ENCODE results near the gene CLMP.
"Not testable (repeated sequence)": the region's sequence is repeated elsewhere in the genome, so short reads cannot be mapped to it uniquely, and the experiment has no call there.

Gene CLMP

DNA sequence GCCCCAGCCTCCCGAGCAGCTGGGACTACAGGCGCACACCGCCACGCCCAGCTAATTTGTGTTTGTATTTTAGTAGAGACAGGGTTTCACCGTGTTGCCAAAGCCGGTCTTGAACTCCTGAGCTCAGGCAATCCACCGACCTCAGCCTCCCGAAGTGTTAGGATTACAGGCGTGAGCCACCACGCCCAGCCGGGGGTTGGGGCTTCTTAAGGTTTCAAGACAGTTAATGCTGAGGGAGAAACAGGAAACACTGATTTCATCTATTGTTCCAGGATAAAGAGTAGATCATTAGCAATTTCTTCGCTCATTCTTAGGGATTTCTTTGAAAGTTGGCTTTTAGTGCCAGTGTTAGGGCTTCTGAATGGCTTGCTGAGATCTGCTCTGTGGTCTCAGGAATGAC is 21.2 kb upstream of the CLMP start:
- DNase-seq, result no peak

DNA sequence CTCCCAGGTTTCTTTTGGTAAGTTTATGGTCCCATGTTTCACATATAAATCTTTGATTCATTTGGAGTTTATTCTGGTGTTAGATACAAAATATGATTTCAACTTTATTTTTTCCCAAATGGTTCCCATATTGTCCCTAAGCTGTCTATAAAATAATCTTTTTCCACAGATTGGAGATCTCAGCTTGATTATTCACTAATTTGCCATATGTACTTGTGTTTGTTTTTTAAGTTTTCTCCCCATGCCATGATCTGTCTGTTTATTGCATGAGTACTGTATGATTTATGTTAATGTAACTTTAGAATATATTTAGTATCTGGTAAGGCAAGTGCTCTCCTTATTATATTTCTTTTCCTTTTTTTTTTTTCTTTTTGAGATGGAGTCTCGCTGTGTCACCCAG is 19.9 kb upstream of the CLMP start:
- no peak for DNase-seq

DNA sequence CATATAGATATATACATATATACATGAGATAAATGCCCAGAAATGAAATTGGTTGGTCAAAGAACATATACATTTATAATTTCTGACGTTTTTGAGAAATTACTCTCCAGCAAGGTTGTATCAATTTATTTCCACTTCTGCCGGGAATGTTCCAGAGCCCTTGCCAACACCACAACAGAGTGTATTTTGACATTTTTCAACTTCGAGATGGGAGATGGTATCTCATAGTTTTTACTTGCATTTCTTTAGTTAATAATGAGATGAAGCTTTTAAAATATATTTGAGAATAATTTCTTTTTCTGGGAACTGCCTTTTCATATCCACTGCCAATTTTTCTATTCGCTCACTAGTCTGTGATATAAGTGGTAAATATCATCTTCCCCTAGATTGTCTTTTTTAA is 19.3 kb upstream of the CLMP start:
- no peak for DNase-seq

DNA sequence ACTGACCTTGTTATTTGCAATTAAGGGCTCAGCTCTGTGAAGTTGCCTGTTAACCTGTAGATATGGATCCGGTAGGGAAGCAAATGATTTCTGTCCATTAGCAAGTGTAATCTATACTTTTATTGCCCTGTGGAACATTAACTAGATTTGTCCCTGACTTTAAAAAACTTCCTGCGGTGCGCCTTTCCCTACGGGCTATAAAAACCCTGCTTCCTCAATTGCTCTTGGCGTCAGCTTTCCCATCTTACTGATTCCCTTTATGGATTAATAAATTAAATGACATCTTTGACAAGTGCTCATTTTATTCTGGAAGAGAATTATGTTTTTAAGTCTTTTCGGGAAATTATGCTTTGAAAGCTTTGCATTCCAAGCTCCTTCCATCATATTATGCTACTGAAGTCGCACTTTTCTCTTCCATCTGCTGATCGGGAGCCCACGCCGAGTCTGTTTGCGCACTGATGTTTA is 18.3 kb upstream of the CLMP start:
- no peak for DNase-seq

DNA sequence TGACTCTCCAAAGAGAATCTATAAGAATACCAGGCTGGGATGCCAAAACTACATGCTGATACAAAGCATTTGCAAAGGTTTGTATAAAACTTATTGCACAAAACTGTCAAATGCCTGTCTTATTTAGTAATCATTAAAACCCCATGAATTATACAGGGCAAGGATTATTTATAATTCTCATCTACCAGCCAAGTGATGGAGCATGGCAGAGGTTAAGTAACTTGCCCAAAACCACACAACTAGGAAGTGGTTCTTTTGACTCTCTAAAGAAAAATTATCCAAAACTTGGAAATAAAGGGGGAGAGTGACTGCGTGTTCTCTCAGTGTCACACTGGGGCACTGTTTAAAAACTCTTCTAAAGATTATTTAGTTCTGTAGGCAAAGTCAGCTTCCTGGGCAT is 17.4 kb upstream of the CLMP start:
- no peak for DNase-seq

DNA sequence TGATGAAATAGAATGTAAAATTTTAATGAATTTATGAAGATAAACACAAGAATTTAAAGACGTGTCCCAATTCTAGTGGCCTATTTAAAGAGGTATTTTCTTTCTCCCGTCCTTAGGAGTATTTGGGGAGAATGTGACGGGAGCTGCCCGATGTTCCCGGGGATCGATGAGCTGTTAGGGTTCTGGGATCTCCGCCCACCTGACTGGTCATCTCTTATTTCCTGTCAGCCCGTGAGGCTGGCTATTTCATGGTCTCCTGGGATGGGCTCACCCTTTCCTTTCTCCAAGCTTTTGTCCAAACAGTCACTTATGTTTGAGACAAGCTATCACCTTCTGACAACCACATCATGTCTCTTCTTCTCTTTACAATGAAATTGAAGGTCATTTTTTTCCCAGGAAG is 16.9 kb upstream of the CLMP start:
- no peak for DNase-seq

DNA sequence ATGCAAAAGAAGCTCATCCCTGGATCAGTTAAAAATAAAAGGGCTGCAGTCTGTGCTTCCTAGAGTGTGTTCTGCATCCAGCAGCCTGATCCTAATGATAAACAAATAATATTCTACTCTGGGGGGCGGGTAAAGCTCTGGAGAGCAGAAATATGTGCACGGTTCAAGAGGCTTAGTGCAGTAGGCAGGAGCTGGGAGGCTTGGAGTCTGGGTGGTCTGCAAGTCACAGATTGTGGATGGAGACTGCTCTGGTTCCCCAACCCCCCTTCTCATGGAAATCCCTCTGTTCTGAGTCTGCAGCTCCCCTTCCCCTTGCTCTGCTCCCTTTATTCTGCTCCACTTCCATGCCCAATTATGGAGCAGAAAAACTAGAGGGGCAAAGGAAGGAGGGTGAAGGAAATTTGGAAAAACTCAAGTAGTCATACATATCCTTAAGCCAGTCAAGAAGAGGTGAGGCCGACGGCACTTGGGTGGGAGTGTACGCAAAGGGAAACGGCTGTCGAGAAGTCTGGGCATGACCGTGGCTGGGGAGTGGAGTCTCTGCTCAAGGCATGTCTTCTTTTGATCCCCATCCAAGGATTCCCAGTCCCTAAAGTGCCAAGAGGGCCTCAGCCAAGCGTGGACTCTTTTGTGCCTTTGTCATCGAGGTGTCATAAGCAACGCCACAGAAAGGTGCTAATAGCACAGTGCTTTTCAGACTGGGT is 16.3 kb upstream of the CLMP start:
- DNase-seq, result no peak

DNA sequence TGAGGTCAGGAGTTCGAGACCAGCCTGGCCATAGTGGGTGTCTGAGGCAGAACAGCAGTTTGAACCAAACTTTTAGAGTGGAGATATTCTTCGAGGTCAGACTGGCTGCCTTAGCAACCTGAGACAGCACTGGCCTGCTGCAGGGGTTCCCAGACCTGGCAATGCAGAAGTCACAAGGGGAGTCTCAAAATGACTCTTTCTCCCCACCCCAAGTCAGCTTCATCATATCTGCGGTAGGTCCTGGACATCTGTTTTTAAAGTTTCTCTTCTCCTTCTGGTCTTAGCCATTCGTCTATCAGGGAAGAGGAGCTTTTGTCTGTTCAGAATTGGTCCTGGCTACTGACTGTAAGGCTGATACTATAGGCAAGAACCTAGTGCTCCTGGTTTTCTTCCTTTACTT is 14.5 kb upstream of the CLMP start:
- DNase-seq, result no peak

DNA sequence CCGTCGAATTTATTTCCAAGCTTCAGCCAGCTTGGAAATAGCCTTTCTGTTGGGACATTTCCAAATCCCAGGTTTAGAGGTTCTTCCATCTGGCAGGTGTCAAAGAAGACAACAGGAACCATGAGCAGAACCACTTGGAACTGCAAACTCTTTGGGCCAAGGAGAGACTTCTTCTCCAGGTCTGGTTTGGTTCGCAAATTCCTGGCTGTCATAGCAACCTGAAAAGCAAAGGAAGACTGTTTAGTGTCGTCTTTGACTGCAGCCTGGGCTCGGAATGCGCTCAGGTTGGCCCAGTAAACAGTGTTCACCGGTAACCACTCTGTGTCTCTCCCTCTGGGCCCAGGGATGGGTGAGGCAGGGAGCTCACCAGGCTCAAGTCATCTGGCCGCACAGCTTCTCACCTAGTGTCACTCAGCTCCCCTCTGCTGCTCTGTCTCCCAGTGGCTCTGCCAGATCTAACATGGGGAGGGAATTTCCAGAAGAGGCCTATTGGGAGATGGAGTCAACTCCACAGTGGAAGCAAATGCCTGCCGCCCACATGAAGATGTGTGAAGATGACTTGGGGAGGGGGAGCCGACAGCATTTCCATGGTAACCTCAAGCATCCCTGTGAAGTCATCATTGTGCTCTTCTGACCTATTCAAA is 11.9 kb upstream of the CLMP start:
- DNase-seq, result no peak

DNA sequence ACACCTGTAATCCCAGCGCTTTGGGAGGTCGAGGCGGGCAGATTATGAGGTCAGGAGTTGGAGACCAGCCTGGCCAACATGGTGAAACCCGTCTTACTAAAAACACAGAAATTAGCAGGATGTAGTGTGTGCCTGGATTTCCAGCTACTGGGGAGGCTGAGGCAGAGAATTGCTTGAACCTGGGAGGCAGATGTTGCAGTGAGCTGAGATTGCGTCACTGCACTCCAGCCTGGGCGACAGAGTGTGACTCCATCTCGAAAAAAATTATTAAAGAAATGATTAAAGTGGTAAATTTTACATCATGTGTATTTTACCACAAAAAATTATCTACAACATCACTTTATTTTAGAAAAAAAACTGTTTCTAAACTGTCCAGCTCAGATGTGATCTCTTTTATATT is 11.0 kb upstream of the CLMP start:
- not testable (repeated sequence) for DNase-seq

DNA sequence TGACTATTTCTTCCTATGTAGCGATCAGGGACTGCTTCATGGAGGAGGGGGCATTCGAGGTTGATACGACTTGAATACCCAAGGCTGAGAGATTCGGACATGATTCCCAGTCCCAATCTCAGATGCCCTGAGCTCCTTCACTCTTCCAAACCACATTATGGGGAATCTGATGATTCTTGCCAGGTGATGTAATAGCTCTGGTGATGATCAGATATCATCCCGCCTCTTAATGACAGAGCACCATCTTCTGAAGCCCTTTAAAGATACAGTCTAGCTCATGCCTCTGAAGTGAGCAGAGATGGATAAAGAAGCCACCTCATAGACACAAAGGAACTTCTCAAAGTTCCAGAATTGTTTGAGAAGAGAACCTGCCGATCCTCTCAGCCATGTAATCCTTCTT is 8.9 kb upstream of the CLMP start:
- no peak for DNase-seq

DNA sequence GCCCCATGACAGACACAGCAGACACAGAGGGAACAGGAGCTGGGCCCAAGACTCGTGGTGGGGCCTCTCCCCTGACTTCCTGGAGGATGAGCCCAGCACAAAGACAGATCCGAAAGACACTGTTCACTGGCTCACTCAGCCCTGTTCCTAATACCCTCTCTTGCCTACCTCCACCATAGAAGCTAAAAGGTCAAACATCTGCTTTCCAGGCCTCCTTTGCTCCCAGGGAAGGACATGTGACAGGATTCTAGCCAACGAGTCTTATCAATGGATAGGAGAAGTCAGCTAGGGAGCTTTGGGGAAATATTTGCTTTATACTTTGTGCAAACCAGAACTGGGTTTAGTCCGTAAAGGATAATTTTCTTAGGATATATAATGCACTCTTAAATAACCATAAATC is 8.4 kb upstream of the CLMP start:
- no peak for DNase-seq

DNA sequence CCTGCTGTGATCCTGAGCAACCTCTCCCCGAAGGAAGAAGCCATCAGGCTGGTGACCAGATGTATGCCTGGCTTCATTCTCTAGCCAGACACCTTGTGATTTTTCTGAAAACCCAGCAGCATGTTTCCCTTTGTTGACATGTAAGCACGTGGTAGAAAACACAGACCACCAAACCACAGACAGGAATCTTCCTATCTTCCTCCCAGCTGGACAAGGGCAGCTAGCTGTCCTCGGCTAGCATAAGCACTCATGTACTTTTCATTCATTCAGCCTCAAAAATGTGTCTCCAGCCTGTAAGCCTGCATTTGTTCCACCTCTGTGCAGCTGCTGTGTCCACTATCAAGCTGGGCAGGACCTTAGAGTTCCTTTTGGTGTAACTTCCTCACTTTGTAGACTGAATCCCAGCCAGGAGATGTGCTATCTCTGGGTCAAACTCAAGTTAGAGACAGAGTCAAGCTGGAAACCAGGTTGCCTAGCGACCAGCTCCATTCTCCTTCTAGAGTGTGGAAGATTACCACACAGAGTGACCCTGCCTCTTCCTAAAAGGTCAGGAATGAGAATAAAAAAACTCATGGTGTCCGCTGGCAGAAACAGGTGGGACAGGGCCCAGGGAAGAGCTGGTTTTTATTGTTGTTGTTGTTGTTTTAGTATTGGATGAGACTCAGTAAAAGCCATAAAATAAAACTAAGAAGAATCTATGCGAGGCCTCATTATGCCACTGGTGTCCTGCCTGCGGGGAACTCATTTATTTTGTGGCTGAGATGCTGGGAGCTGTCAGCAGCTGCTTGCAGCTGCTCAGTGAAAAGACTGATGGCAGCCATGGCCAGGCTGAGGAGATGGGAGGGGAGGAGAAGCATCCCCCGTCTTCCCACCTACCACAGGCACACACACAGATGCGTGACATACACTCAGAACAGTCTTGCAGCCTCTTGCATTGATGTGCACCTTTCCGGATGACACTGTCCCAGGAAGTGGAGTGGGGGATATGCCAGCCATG is 7.4 kb upstream of the CLMP start:
- DNase-seq, result no peak

DNA sequence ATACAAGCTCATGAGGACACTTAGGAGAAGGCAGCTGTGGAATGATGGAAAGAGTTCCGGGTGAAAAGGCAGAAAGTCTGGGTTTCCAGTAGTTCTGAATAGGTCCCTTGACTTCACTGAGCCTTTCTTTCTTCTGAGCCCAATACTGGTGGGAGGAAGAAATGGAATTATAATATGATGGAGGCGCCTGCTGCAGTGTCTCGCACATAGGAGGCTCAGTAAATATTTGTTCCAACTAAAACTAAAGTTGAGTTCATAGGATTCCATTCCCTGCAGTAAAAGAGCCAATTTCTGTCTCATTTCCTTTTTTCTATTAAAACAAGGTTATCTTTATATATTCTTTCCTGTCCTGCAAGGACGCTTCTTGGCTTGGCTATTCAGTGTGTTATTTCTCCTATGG is 5.2 kb upstream of the CLMP start:
- no peak for DNase-seq

DNA sequence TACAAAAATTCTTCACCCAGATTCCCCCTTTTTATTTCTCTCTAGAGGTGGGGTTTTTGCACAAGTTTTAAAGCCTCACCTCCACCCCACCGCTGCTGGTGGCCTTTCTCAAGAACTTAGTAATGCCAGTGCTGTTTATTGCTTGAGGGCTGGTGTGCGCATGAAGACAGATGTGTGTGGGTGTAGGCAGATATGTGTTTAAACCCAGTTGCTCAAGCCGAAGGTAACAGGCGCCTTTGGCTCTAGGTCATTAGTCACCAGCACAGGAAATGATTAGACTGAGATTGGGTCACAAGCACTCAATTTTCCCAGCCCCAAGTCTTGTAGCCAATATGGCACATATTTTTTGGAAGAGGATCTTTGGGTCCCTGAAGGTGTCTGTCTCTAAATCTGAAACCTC is 2.7 kb upstream of the CLMP start:
- no peak for DNase-seq

DNA sequence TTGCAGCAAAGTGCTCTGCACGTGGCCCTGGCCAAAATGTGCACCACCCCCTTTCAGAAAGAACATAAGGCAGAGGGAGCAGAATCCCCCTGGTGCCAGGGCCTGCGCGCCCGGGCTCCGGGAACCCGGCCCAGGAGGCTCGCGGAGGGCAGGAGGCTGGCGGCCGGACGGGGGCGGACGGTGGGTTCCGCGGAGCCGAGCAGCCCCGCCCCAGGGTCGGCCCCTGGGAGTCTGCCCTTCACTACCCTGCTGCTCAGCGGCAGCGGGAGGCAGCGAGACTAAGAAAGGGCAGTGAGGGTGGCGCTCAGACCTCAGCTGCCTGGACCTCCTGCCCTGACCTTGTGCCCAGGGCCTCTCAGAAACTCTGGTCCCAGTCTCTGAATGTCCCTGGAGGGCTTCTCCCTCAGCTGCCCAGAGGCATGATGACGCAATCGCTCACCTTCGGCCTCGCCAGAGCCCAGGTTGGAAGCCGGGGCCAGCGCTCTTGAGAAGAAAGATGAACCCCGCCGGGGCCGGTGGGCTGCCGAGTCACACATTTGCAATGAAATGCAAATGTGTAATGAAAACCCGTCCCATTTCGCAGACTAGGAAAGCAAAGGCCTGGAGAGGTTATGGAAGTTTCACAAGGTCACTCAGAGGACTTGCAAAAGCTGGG is 1.1 kb upstream of the CLMP start:
- DNase-seq, result no peak

DNA sequence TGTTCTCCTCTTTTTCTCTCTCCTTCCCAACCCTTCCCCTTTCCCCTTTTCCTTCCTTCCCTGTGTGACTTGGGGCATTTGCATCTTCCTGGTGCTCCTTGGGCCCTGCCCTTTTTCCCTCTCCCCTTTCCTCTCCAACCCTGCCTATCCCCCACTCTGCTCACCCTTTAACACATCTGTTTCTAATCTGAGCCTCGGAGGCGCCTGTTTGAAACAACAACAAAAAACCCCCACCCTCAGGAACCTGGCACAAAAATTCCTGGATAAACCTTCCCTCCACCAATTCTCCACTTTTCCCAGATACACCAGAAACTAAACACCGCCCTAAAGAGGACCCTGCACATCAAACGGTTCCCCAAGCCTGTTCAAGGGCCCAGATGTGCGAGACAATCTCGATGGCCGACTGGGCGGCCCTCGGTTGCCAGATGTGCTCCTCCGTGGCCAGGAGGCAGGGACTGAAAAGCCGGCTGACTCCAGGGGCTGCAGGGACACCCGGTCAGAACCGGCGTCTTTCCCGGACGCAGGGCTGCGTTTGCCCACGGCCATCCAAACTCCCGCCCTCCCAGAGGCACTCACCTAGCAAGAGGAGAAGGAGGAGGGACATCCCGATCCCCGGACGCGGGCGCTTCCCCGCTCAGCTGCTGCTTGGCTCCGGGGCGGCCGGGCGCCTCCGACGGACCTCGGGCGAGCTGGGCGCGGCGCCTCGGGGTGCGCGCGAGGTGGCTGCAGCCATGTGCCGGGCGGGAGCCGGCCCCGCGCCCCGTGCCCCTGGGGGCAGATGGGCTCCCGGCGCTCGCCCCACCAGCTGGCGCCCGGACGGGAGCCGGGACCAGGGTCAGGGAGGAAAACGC is 486 bp downstream of the CLMP start:
- DNase-seq, result no peak

DNA sequence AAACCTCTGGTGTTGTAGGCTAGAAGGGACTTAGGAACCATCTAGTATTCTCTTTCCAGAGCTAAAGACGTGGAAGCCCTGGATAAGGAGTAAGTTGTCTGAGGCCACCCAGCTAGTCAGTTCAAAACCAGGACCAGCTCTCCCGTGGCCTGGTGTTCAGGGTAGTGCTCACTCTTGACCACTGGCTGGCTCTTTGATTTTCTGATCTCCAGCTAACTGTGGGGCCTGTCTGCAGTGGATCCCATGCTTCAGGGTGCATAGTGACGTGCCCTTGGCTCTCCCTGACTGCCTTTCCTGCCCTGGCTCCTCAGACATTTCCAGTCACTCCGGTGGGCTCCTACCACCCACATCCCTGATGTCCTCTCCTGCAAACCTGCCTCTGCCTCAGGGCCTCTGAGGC is 1.3 kb downstream of the CLMP start:
- DNase-seq, result no peak

DNA sequence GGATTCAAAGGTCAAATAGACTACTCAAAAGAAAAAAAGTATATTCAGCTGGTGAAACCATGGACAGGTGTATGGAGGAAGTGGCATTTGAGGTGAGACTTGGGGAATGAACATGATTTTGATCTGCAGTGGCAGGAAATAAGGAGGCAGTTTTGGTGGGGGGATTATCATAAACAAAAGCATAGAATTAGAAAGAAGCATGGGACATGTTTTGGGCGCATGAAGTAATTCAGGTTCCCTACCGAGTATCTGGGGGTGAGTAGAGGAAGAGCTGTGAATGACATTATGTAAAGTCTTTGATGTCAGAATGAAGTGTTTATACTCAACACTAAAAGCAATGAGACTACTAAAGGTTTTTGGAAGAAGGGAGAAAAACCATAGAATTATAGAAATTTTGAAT is 3.1 kb downstream of the CLMP start:
- no peak for DNase-seq

DNA sequence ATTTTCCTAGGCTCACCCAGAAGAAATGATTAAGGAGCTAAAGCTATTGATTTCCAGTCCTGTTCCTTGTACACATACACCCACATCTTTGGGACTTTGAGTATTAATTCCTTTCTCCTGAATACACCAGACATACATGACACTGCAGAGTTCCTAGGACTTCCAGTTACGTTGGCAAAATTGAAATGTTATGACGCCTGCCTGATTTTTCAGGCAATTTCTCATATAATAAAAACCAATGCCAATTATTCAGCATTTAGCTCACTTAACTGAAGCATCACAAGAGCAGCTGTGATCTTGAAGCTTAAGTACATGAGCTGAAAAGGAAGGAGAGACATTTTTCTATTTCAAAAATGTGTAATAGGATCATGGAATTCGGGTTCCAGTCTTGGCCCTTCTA is 4.5 kb downstream of the CLMP start:
- no peak for DNase-seq

DNA sequence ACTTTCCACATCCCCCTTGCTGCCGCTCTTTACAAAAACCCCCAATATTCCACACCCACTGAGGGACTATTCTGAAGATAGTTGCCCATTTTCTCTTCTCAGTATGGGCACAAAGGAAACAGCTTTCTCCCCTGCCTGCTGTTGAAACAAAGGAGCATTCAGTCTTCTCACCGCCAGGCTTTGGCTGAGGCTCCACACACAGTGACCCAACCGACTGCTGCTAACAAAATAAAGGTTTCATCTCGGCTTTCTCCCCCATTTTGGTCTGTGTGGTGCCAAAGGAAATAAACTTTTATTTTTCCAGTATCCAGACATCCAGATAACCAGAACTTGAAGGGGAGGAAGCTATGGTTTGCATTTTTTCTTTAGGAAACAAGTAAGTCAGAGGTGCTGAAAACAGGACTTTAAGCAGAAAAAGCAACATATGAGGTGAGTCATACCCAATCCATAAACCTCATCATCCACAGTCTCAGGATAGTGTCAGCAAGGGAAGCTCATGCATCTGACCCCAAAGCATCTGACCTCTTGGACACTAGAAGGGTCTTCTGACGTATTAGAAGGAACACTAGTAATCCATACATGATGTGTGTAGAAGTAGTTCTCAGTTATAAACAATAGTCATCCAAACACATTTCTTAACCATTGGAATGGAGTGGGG is 6.4 kb downstream of the CLMP start:
- no peak for DNase-seq
